HepG2 (cell line): ENCODE data around the gene INA. TPM values are rescaled to one million over a fixed set of nuclear protein-coding genes. Genes with fewer than 3 reads are reported as not detected.

Source experiments
- CREB1 ChIP-seq, 2 experiments: fragments of 450-650 bp in 1 of 2; IDR thresholded peaks; 2 replicates each; pipeline ENCODE4 v1.6.1; 2016 to 2017; ENCODE audit warnings: control low read depth in 1 of 2, mild to moderate bottlenecking in 1 of 2, missing compliant biosample characterization in 1 of 2, missing genetic modification characterization in 1 of 2
- FOSL2 ChIP-seq: sonication (generic); formaldehyde crosslinking; IDR thresholded peaks from 2 replicates; pipeline ENCODE4 v1.4.0; 2020; ENCODE audit warnings: missing genetic modification reagents
- FOXP1 ChIP-seq, 2 experiments: fragments of 450-650 bp in 1 of 2; IDR thresholded peaks; 2 replicates each; pipeline ENCODE4 v1.6.1; 2017 to 2018; ENCODE audit warnings: antibody characterized with exemption in 1 of 2
- FOXP4 ChIP-seq: sonication (generic); formaldehyde crosslinking; IDR thresholded peaks from 2 replicates; pipeline ENCODE4 v1.4.0; 2020; ENCODE audit warnings: missing genetic modification reagents
- GFI1 ChIP-seq: sonication (generic); formaldehyde crosslinking; IDR thresholded peaks from 2 replicates; pipeline ENCODE4 v1.5.0; 2020; ENCODE audit warnings: missing genetic modification reagents, mild to moderate bottlenecking, borderline replicate concordance
- GTF3A ChIP-seq: sonication (generic); formaldehyde crosslinking; conservative IDR thresholded peaks from 2 replicates; pipeline ENCODE4 v1.4.0; 2020; ENCODE audit warnings: mild to moderate bottlenecking, missing genetic modification reagents
- HNRNPK ChIP-seq: fragments of 200-400 bp; formaldehyde crosslinking; IDR thresholded peaks from 2 replicates; pipeline ENCODE4 v1.6.1; 2018; ENCODE audit warnings: low read length, low read depth, moderate library complexity, mild to moderate bottlenecking; ENCODE audit not compliant: poor library complexity, severe bottlenecking
- KDM1A ChIP-seq: IDR thresholded peaks from 2 replicates; pipeline ENCODE4 v1.6.1; 2016; ENCODE audit warnings: missing compliant biosample characterization
- MAFF ChIP-seq: IDR thresholded peaks from 2 replicates; pipeline ENCODE4 v1.6.1; 2011; ENCODE audit warnings: low read depth, low read length, improper control_type of control experiment
- MEF2D ChIP-seq: sonication (generic); formaldehyde crosslinking; IDR thresholded peaks from 2 replicates; pipeline ENCODE4 v1.5.1; 2020; ENCODE audit warnings: mild to moderate bottlenecking, missing genetic modification reagents
- MTA1 ChIP-seq: sonication (generic); formaldehyde crosslinking; IDR thresholded peaks from 2 replicates; pipeline ENCODE4 v1.4.0; 2020; ENCODE audit warnings: missing genetic modification reagents, mild to moderate bottlenecking, borderline replicate concordance
- MYNN ChIP-seq: sonication (generic); formaldehyde crosslinking; IDR thresholded peaks from 2 replicates; pipeline ENCODE4 v1.4.0; 2020; ENCODE audit warnings: mild to moderate bottlenecking, low read depth, missing genetic modification reagents
- NR0B2 ChIP-seq: sonication (generic); formaldehyde crosslinking; IDR thresholded peaks from 2 replicates; pipeline ENCODE4 v1.4.0; 2020; ENCODE audit warnings: mild to moderate bottlenecking, missing genetic modification reagents
- XRCC5 ChIP-seq: fragments of 200-400 bp; formaldehyde crosslinking; optimal IDR thresholded peaks from 2 replicates; pipeline ENCODE3; 2017; ENCODE audit warnings: mild to moderate bottlenecking, low read length
- YEATS2 ChIP-seq: sonication (generic); formaldehyde crosslinking; IDR thresholded peaks from 2 replicates; pipeline ENCODE4 v1.4.0; 2020; ENCODE audit warnings: missing genetic modification reagents, borderline replicate concordance
- ZBTB10 ChIP-seq: sonication (generic); formaldehyde crosslinking; IDR thresholded peaks from 2 replicates; pipeline ENCODE4 v1.4.0; 2020; ENCODE audit warnings: missing genetic modification reagents, borderline replicate concordance
- ZFP91 ChIP-seq: sonication (generic); formaldehyde crosslinking; IDR thresholded peaks from 2 replicates; pipeline ENCODE4 v1.9.0; 2022; ENCODE audit warnings: missing genetic modification reagents, mild to moderate bottlenecking, borderline replicate concordance
- ZNF251 ChIP-seq: sonication (generic); formaldehyde crosslinking; IDR thresholded peaks from 2 replicates; pipeline ENCODE4 v1.9.0; 2021; ENCODE audit warnings: mild to moderate bottlenecking, missing genetic modification reagents
- ZNF292 ChIP-seq: sonication (generic); formaldehyde crosslinking; IDR thresholded peaks from 2 replicates; pipeline ENCODE4 v1.8.1; 2022; ENCODE audit warnings: mild to moderate bottlenecking, low read depth, missing genetic modification reagents, borderline replicate concordance
- ZNF34 ChIP-seq: sonication (generic); formaldehyde crosslinking; IDR thresholded peaks from 2 replicates; pipeline ENCODE4 v1.4.0; 2020; ENCODE audit warnings: mild to moderate bottlenecking, missing genetic modification reagents, borderline replicate concordance
- ZNF543 ChIP-seq: sonication (generic); formaldehyde crosslinking; IDR thresholded peaks from 2 replicates; pipeline ENCODE4 v1.4.0; 2020; ENCODE audit warnings: mild to moderate bottlenecking, missing genetic modification reagents
- ZNF598 ChIP-seq: sonication (generic); formaldehyde crosslinking; IDR thresholded peaks from 2 replicates; pipeline ENCODE4 v1.5.1; 2020; ENCODE audit warnings: mild to moderate bottlenecking, missing genetic modification reagents, borderline replicate concordance
- ZNF615 ChIP-seq: sonication (generic); formaldehyde crosslinking; IDR thresholded peaks from 2 replicates; pipeline ENCODE4 v1.5.0; 2020; ENCODE audit warnings: mild to moderate bottlenecking, missing genetic modification reagents, borderline replicate concordance
- polyA plus RNA-seq, 8 experiments: library from polyadenylated mRNA; depleted of rRNA in 3 of 8; stranded (reverse) in 7 of 8; unstranded in 1 of 8; fragments of >200 nt; fragmentation: Illumina TruSeq in 4 of 8; extraction: Trizol in 4 of 8; gene quantifications; 2 replicates each; pipeline versions ENCODE4 v1.2.1 to v1.2.3, GENCODE V29; 2011 to 2016; ENCODE audit warnings: low read depth in 4 of 8, missing spikeins in 1 of 8, mixed read lengths in 1 of 8; ENCODE audit not compliant: insufficient read depth in 1 of 8
- total RNA-seq, 5 experiments: library from RNA; depleted of rRNA; stranded (reverse); fragments of >200 nt; fragmentation: Illumina TruSeq; extraction: Trizol; gene quantifications; 2 replicates each; pipeline ENCODE4 v1.2.3, GENCODE V29; 2016; ENCODE audit warnings: low read depth in 1 of 5

The INA gene
- total and polyA plus RNA-seq, 2 of the 13 experiments (the other 11 are each of a cell fraction or from before 2014, with no cell fraction given) = 0.04 to 0.13 TPM

- TF ChIP-seq CREB1 (IDR thresholded peaks at IDR 0.05) (peak; percentile 84), CREB1 (CRISPR knock-in tag; IDR thresholded peaks at IDR 0.05) (no peak), MAFF (no peak), FOXP4 (CRISPR knock-in tag) (peak; percentile 25; the same call in 1 of the 2 replicates), NR0B2 (CRISPR knock-in tag) (no peak), ZNF34 (CRISPR knock-in tag) (no peak), KDM1A (CRISPR knock-in tag) (no peak), HNRNPK (no peak), XRCC5 (peak; percentile 44), ZNF615 (0 out of 2 replicates have a peak, but pooled peaks have one; percentile 33), MTA1 (no peak), GTF3A (CRISPR knock-in tag) (no peak), MEF2D (CRISPR knock-in tag) (no peak), ZFP91 (CRISPR knock-in tag) (peak; percentile 58; the same call in 1 of the 2 replicates), FOXP1 (IDR thresholded peaks at IDR 0.05) (no peak), FOXP1 (CRISPR knock-in tag; IDR thresholded peaks at IDR 0.05) (peak; percentile 43; the same call in 1 of the 2 replicates), GFI1 (CRISPR knock-in tag) (no peak), YEATS2 (CRISPR knock-in tag) (no peak), ZNF292 (CRISPR knock-in tag) (no peak), FOSL2 (peak; percentile 11; the same call in 1 of the 2 replicates), ZBTB10 (CRISPR knock-in tag) (no peak), ZNF251 (CRISPR knock-in tag) (no peak), ZNF598 (CRISPR knock-in tag) (no peak), MYNN (CRISPR knock-in tag) (no peak), ZNF543 (CRISPR knock-in tag) (no peak)
Measured at GRCh38 chr10:103238506-103239252, 38.3 kb upstream of the INA start (continued).
